ENCODE results near the gene SCEL. TPM values are rescaled to one million over a fixed set of nuclear protein-coding genes. Genes with fewer than 3 reads are reported as not detected.
"Not testable (repeated sequence)": the region's sequence is repeated elsewhere in the genome, so short reads cannot be mapped to it uniquely, and the experiment has no call there.

SCEL gene, protein sequence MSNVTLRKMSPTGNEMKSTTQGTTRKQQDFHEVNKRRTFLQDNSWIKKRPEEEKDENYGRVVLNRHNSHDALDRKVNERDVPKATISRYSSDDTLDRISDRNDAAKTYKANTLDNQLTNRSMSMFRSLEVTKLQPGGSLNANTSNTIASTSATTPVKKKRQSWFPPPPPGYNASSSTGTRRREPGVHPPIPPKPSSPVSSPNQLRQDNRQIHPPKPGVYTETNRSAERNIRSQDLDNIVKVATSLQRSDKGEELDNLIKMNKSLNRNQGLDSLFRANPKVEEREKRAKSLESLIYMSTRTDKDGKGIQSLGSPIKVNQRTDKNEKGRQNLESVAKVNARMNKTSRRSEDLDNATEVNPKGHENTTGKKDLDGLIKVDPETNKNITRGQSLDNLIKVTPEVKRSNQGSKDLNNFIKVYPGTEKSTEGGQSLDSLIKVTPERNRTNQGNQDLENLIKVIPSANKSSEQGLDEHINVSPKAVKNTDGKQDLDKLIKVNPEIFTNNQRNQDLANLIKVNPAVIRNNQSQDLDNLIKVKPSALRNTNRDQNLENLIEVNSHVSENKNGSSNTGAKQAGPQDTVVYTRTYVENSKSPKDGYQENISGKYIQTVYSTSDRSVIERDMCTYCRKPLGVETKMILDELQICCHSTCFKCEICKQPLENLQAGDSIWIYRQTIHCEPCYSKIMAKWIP
- 0.12 and 0.55 TPM in 2 replicates for total RNA-seq (2014; rRNA removed; shearing (Covaris generic))
- 0.64 and 2.3 TPM in 2 replicates for polyA plus RNA-seq (2014; cell fraction: nucleus; rRNA removed)

GRCh38 chr13:77535448-77535847, at the start of gene SCEL:
Gene SCEL, plus strand, starts transcription at chr13:77535706. Its CDS starts 20,170 bp downstream, at chr13:77555876.
- DNase-seq (ENCODE audit: extremely low read depth, low read depth): no peak

DNA sequence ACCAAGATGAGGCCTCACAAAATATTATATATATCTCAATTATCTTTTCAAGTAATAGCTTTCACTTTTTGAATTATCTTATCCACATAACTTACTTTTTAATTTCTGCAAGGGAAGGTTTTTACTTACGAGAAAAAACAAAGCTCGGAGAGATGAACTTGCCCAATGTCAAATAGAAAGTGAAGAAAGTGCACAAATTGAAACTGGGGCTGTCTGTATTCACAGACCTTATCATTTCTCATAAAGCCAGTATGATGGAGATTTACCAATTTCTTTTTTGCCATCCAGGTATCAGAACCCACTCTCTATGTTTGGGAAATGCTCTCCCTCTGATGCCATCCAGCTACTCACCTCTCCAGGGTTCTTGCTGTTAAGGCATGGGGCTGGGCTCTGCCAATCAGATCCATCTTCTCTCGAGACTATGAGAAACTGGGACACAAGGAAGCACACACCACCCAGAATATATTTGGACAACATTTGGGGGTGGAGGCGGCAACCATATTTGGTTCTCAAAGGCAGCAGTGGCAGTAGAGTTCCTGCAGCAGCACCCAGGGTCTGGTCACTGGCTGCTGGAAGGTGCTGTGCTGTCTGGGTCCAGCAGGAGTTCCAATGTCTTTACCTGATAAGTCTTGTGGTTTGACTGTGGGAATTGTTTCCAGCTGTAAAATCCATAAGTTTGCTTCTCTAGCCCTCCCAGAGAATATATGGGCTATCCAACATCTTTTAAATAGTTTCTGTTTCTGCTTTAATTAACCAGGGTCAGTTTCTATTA, 45.8 kb upstream of the SCEL start:
- DNase-seq (ENCODE audit: extremely low read depth, low read depth): no peak

- no peak for DNase-seq (ENCODE audit: extremely low read depth, low read depth)
Observed at GRCh38 chr13:77492982-77493381, 42.5 kb upstream of the SCEL start.

DNA sequence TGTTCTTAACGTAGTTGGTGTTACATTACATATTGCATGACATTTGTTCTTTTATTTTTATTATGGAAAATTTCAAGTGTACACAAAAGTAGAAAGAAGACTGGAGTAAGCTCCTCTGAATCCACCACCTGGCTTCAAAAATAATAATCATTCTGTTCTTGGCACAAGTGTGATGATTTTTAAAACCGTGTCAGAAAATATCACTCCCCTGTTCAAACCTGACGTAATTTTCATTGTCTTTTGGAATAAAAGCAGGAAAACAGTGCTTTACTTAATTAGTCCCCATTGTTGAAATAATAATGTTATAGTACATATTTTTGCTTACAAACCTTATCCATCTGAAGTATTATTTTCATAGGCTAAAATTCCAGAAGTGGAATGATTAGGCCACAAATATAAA, 41.3 kb upstream of the SCEL start:
- no peak for DNase-seq (ENCODE audit: extremely low read depth, low read depth)

- DNase-seq (ENCODE audit: extremely low read depth, low read depth): no peak
Observed at GRCh38 chr13:77497350-77497749, 38.2 kb upstream of the SCEL start.

DNA sequence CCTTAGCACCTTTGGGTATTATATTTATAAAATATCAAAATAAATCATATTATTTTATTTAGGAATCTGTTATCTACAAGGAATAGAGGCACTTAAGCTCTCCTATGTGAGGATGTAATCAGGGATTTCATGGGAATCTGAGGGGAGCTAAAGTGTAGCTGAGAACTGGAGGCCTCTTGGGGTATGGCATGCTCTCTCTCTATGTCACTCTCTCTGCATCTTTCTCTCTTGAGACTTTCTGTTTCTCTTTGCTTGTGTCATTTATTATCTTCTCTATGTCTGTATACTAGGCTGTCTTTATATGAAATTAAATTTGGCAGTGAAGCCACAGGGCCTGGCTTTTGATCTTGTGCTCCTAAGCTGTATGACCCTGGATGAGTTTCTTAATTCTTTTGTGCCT, 37.7 kb upstream of the SCEL start:
- DNase-seq (ENCODE audit: extremely low read depth, low read depth): no peak

DNA sequence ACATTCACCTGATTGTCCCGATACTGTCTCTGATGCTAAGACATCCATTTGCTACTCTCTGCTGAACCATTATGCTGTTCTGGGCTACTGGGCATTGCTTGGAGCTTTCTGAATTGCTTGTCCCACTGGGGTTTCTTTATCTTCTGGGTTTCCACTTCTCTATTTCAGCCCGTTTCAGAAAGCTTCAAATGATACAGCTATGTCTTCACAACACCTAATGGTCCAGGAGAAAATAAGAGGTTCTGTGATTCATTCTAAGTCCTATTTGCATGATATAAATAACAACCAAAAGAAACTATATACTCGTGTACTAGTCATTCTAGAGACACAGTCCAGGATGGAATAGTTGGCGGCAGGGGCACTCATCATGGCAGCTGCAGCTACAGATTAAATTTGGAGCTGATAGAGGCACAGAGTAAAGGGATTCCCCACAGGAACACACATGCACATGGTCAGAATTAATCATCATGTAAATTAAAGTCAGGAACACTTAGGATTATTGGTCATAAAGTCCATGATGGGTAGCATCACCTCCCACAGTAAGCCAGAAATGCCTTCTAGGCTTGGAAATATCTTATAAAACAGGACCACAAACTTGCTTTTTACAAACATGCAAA, 33.3 kb upstream of the SCEL start:
- no peak for DNase-seq (ENCODE audit: extremely low read depth, low read depth)

GRCh38 chr13:77503398-77503797, 32.1 kb upstream of the SCEL start:
- DNase-seq (ENCODE audit: extremely low read depth, low read depth): no peak

GRCh38 chr13:77506874-77507273, 28.6 kb upstream of the SCEL start:
- DNase-seq (ENCODE audit: extremely low read depth, low read depth): no peak

- DNase-seq (ENCODE audit: extremely low read depth, low read depth): no peak
Observed at GRCh38 chr13:77507931-77508776, 27.4 kb upstream of the SCEL start.

DNA sequence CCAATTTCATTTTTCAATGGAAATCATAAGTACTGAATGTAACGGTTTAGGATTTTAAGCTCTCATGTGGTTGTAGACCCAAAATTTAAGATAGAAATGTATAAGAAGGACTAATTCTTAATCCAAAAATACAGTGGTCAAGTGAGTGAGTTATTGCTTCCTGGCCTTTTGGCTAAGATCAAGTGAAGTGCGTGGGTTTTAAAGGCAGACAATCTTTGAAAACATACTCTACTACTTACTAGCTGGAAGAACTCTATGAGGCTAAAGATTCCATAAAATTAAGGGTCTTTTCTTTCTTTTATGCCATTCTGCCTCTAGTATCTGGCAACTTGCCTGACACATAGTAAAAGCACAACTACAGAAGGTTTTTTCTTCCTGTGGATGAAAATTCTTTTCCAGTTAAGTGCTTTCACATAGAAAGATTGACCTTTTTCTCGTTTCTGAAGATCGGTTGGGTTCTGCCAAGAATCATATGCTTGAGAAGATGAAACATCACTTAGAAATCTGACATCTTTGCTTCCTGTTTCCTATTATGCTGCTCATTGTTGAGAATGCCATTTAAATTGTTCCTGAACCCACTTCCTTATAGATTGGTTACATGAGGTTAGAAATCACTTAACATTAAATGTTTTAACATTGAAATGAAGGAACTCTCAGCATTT, 26.4 kb upstream of the SCEL start:
- DNase-seq (ENCODE audit: extremely low read depth, low read depth): no peak

- DNase-seq (ENCODE audit: extremely low read depth, low read depth): no peak
Observed at GRCh38 chr13:77510156-77510555, 25.4 kb upstream of the SCEL start.

DNA sequence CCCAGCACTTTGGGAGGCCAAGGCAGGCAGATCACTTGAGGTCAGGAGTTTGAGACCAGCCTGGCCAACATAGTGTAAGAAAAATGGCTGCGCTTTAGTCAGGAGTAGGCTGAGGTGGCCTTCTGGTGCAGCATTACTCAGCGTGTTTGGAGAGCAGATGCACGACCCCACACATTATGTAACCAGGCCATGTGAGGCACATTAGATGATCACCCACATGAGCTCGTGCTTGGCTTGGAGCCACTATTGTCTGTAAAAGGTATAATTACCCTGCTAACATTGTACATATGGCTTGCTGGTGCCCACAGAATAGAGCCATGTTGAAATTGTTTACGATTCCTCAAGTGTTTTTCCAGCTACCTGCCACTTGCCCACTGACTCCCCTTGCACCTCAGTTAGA, 24.0 kb upstream of the SCEL start:
- no peak for DNase-seq (ENCODE audit: extremely low read depth, low read depth)

- DNase-seq (ENCODE audit: extremely low read depth, low read depth): no peak
Observed at GRCh38 chr13:77513719-77514335, 21.7 kb upstream of the SCEL start.

- no peak for DNase-seq (ENCODE audit: extremely low read depth, low read depth)
Observed at GRCh38 chr13:77514336-77514726, 21.2 kb upstream of the SCEL start.

GRCh38 chr13:77515785-77516184, 19.7 kb upstream of the SCEL start:
- no peak for DNase-seq (ENCODE audit: extremely low read depth, low read depth)

- DNase-seq (ENCODE audit: extremely low read depth, low read depth): no peak
Observed at GRCh38 chr13:77516342-77516789, 19.1 kb upstream of the SCEL start.

GRCh38 chr13:77518266-77518665, 17.2 kb upstream of the SCEL start:
- DNase-seq (ENCODE audit: extremely low read depth, low read depth): no peak

GRCh38 chr13:77519396-77519795, 16.1 kb upstream of the SCEL start:
- DNase-seq (ENCODE audit: extremely low read depth, low read depth): not testable (repeated sequence)
